H54 (cell line): ENCODE results near the gene ASNSD1.
"Not testable (repeated sequence)": the region's sequence is repeated elsewhere in the genome, so short reads cannot be mapped to it uniquely, and the experiment has no call there.

Experiments
- DNase-seq: peaks from one replicate; pipeline ENCODE4 v3.0.0; 2011; ENCODE audit warnings: low spot score, mixed read lengths; ENCODE audit not compliant: insufficient read length
- FAIRE-seq: peaks from 3 replicates; lab custom pipeline; 2011; peaks lifted over from hg19 to GRCh38; lab: Jason Lieb, UNC
- POLR2A ChIP-seq: IDR thresholded peaks from 2 replicates; pipeline ENCODE4 v1.6.1; 2011; ENCODE audit warnings: low read depth, mild to moderate bottlenecking, low read length

The ASNSD1 gene

GRCh38 chr2:189685540-189686229 is 24.4 kb downstream of the ASNSD1 start:
- no peak for TF ChIP-seq POLR2A
- no peak for DNase-seq
- peak; percentile 61 for FAIRE-seq

- not testable (repeated sequence) for FAIRE-seq
These were observed 26.5 kb downstream of the ASNSD1 start for GRCh38 chr2:189687796-189688195.

GRCh38 chr2:189696223-189696622 is 35.0 kb downstream of the ASNSD1 start:
- DNase-seq, result no peak
- FAIRE-seq, result no peak
- no peak for TF ChIP-seq POLR2A

More at GRCh38 chr2:189687796-189688195, 26.5 kb downstream of the ASNSD1 start:
- not testable (repeated sequence) for DNase-seq

GRCh38 chr2:189698020-189698887 is 37.0 kb downstream of the ASNSD1 start:
- FAIRE-seq, result no peak
- no peak for TF ChIP-seq POLR2A
- no peak for DNase-seq

GRCh38 chr2:189700681-189701080 is 39.4 kb downstream of the ASNSD1 start:
- TF ChIP-seq POLR2A, result no peak
- FAIRE-seq, result no peak
- no peak for DNase-seq

- FAIRE-seq (no peak), DNase-seq (no peak)
- no peak for TF ChIP-seq POLR2A
These were observed 40.8 kb downstream of the ASNSD1 start for GRCh38 chr2:189702071-189702470.

GRCh38 chr2:189709501-189710221 is 48.4 kb downstream of the ASNSD1 start:
- no peak for TF ChIP-seq POLR2A
- FAIRE-seq (no peak), DNase-seq (no peak)

GRCh38 chr2:189717593-189717992 is 56.3 kb downstream of the ASNSD1 start:
- DNase-seq, FAIRE-seq: not testable (repeated sequence)

- TF ChIP-seq POLR2A, result no peak
- no peak for DNase-seq
- no peak for FAIRE-seq
These were observed 58.3 kb downstream of the ASNSD1 start for GRCh38 chr2:189719571-189719970.
